HepG2 (cell line): ENCODE results near the gene SPNS3. TPM values are rescaled to one million over a fixed set of nuclear protein-coding genes. Genes with fewer than 3 reads are reported as not detected.
A peak's percentile ranks its signal among the peaks of the same experiment; 100 is the strongest.

ENCODE experiments used
- AGO1 ChIP-seq: fragments of 200-400 bp; formaldehyde crosslinking; IDR thresholded peaks from 2 replicates; pipeline ENCODE4 v1.6.1; 2017; ENCODE audit warnings: mild to moderate bottlenecking, low read depth, low read length, moderate library complexity; ENCODE audit not compliant: poor library complexity, severe bottlenecking
- BCL6 ChIP-seq: IDR thresholded peaks from 2 replicates; pipeline ENCODE4 v1.6.1; 2016; ENCODE audit warnings: missing genetic modification reagents, missing compliant biosample characterization
- JUN ChIP-seq: sonication (generic); formaldehyde crosslinking; IDR thresholded peaks from 2 replicates; pipeline ENCODE4 v1.4.0; 2020; ENCODE audit warnings: mild to moderate bottlenecking, missing genetic modification reagents
- KDM4B ChIP-seq: sonication (generic); formaldehyde crosslinking; IDR thresholded peaks from 2 replicates; pipeline ENCODE4 v1.4.0; 2020; ENCODE audit warnings: missing genetic modification reagents
- NR1H2 ChIP-seq: sonication (generic); formaldehyde crosslinking; IDR thresholded peaks from 2 replicates; pipeline ENCODE4 v1.8.1; 2022; ENCODE audit warnings: low read depth, missing genetic modification reagents, borderline replicate concordance
- SMAD3 ChIP-seq: sonication (generic); formaldehyde crosslinking; IDR thresholded peaks from 2 replicates; pipeline ENCODE4 v1.4.0; 2020; ENCODE audit warnings: missing genetic modification reagents
- SPEN ChIP-seq: sonication (generic); formaldehyde crosslinking; IDR thresholded peaks from 2 replicates; pipeline ENCODE4 v1.5.1; 2020; ENCODE audit warnings: low read depth, mild to moderate bottlenecking, missing genetic modification reagents
- YEATS4 ChIP-seq: sonication (generic); formaldehyde crosslinking; IDR thresholded peaks from 2 replicates; pipeline ENCODE4 v1.4.0; 2020; ENCODE audit warnings: missing genetic modification reagents, borderline replicate concordance
- ZFP1 ChIP-seq: IDR thresholded peaks from 2 replicates; pipeline ENCODE4 v1.6.1; 2016
- ZNF121 ChIP-seq: sonication (generic); formaldehyde crosslinking; IDR thresholded peaks from 2 replicates; pipeline ENCODE4 v1.5.0; 2020; ENCODE audit warnings: mild to moderate bottlenecking, missing genetic modification reagents
- ZNF292 ChIP-seq: sonication (generic); formaldehyde crosslinking; IDR thresholded peaks from 2 replicates; pipeline ENCODE4 v1.8.1; 2022; ENCODE audit warnings: mild to moderate bottlenecking, low read depth, missing genetic modification reagents, borderline replicate concordance
- ZNF501 ChIP-seq: sonication (generic); formaldehyde crosslinking; IDR thresholded peaks from 2 replicates; pipeline ENCODE4 v1.5.1; 2020; ENCODE audit warnings: mild to moderate bottlenecking, moderate library complexity, missing genetic modification reagents
- ZNF562 ChIP-seq: sonication (generic); formaldehyde crosslinking; IDR thresholded peaks from 2 replicates; pipeline ENCODE4 v1.8.0; 2022; ENCODE audit warnings: missing genetic modification reagents, borderline replicate concordance
- ZNF7 ChIP-seq: IDR thresholded peaks from 2 replicates; pipeline ENCODE4 v1.6.1; 2016; ENCODE audit warnings: missing biosample characterization, missing genetic modification reagents
- ZNF724P ChIP-seq: sonication (generic); formaldehyde crosslinking; IDR thresholded peaks from 2 replicates; pipeline ENCODE4 v1.8.0; 2022; ENCODE audit warnings: missing genetic modification reagents, borderline replicate concordance
- polyA plus RNA-seq, 8 experiments: library from polyadenylated mRNA; depleted of rRNA in 3 of 8; stranded (reverse) in 7 of 8; unstranded in 1 of 8; fragments of >200 nt; fragmentation: Illumina TruSeq in 4 of 8; extraction: Trizol in 4 of 8; gene quantifications; 2 replicates each; pipeline versions ENCODE4 v1.2.1 to v1.2.3, GENCODE V29; 2011 to 2016; ENCODE audit warnings: low read depth in 4 of 8, missing spikeins in 1 of 8, mixed read lengths in 1 of 8; ENCODE audit not compliant: insufficient read depth in 1 of 8
- total RNA-seq, 5 experiments: library from RNA; depleted of rRNA; stranded (reverse); fragments of >200 nt; fragmentation: Illumina TruSeq; extraction: Trizol; gene quantifications; 2 replicates each; pipeline ENCODE4 v1.2.3, GENCODE V29; 2016; ENCODE audit warnings: low read depth in 1 of 5
- TF ChIP-seq, protein P1 (sequence below), 2 experiments: fragments of 450-650 bp in 1 of 2; sonication (generic) in 1 of 2; formaldehyde crosslinking in 1 of 2; IDR thresholded peaks; 2 replicates each; pipeline versions ENCODE4 v1.6.1 to v1.8.0; 2016 to 2022; ENCODE audit warnings: antibody characterized with exemption in 1 of 2, mild to moderate bottlenecking in 1 of 2, missing genetic modification reagents in 1 of 2
- TF ChIP-seq, protein P2 (sequence below): sonication (generic); formaldehyde crosslinking; IDR thresholded peaks from 2 replicates; pipeline ENCODE4 v1.5.1; 2020; ENCODE audit warnings: mild to moderate bottlenecking, missing genetic modification reagents

The SPNS3 gene
- total and polyA plus RNA-seq, 2 of the 13 experiments (the other 11 are each of a cell fraction or from before 2014, with no cell fraction given): not detected

DNA sequence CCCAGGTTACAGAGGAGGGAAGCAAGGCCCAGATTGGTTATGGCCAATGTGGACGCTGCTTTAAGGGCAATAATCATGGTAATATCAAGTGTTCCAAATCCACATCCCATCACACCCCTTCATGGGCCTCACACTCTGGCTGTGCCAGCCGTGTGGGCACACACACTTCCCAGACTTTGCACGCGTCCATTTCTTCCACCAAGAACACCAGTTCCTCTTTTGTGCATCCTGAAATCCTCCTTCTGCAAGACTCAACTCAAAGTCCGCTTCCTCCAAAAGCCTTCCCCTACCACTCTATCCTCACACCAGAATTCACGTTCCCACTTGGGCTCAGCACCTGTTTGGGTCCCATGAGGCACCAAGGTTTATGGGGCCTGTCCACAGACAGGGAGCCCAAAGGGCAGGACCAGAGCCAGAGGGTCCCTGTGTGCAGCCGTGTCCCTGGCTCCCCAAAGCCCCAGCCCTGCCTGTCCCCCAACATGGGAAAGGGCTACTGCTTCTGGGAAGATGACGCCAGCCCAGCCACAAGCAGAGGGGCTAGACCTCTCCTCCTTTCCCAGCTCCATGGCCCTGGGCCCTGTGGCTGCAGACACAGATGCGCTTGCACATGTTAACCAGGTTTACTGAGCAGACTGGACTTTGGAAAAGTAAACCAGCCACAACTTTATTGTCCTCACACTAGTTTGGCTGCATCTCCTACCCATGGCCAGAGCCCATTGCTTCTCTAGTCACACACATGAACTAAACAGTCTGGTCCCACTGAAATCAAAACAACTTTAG, 20.3 kb downstream of the SPNS3 start (continued):
- TF ChIP-seq SMAD3 (CRISPR knock-in tag) (peak; percentile 36; the same call in 1 of the 2 replicates), BCL6 (no peak), YEATS4 (CRISPR knock-in tag) (peak; percentile 57; the same call in 1 of the 2 replicates), NR1H2 (CRISPR knock-in tag) (no peak), ZFP1 (CRISPR knock-in tag) (no peak), SPEN (CRISPR knock-in tag) (peak; percentile 42; the same call in 1 of the 2 replicates), JUN (CRISPR knock-in tag) (0 out of 2 replicates have a peak, but pooled peaks have one; percentile 36), KDM4B (CRISPR knock-in tag) (0 out of 2 replicates have a peak, but pooled peaks have one; percentile 60), ZNF724P (CRISPR knock-in tag) (no peak), ZNF562 (CRISPR knock-in tag) (no peak), ZNF121 (CRISPR knock-in tag) (0 out of 2 replicates have a peak, but pooled peaks have one; percentile 34), AGO1 (no peak), ZNF7 (CRISPR knock-in tag) (peak; percentile 90), ZNF501 (no peak), ZNF292 (peak; percentile 93; the same call in 1 of the 2 replicates)
- TF ChIP-seq, protein P1, sequence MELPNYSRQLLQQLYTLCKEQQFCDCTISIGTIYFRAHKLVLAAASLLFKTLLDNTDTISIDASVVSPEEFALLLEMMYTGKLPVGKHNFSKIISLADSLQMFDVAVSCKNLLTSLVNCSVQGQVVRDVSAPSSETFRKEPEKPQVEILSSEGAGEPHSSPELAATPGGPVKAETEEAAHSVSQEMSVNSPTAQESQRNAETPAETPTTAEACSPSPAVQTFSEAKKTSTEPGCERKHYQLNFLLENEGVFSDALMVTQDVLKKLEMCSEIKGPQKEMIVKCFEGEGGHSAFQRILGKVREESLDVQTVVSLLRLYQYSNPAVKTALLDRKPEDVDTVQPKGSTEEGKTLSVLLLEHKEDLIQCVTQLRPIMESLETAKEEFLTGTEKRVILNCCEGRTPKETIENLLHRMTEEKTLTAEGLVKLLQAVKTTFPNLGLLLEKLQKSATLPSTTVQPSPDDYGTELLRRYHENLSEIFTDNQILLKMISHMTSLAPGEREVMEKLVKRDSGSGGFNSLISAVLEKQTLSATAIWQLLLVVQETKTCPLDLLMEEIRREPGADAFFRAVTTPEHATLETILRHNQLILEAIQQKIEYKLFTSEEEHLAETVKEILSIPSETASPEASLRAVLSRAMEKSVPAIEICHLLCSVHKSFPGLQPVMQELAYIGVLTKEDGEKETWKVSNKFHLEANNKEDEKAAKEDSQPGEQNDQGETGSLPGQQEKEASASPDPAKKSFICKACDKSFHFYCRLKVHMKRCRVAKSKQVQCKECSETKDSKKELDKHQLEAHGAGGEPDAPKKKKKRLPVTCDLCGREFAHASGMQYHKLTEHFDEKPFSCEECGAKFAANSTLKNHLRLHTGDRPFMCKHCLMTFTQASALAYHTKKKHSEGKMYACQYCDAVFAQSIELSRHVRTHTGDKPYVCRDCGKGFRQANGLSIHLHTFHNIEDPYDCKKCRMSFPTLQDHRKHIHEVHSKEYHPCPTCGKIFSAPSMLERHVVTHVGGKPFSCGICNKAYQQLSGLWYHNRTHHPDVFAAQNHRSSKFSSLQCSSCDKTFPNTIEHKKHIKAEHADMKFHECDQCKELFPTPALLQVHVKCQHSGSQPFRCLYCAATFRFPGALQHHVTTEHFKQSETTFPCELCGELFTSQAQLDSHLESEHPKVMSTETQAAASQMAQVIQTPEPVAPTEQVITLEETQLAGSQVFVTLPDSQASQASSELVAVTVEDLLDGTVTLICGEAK (IDR thresholded peaks at IDR 0.05): peak; percentile 99
- TF ChIP-seq, protein P1 (CRISPR knock-in tag; IDR thresholded peaks at IDR 0.05): peak; percentile 100
- TF ChIP-seq, protein P2, sequence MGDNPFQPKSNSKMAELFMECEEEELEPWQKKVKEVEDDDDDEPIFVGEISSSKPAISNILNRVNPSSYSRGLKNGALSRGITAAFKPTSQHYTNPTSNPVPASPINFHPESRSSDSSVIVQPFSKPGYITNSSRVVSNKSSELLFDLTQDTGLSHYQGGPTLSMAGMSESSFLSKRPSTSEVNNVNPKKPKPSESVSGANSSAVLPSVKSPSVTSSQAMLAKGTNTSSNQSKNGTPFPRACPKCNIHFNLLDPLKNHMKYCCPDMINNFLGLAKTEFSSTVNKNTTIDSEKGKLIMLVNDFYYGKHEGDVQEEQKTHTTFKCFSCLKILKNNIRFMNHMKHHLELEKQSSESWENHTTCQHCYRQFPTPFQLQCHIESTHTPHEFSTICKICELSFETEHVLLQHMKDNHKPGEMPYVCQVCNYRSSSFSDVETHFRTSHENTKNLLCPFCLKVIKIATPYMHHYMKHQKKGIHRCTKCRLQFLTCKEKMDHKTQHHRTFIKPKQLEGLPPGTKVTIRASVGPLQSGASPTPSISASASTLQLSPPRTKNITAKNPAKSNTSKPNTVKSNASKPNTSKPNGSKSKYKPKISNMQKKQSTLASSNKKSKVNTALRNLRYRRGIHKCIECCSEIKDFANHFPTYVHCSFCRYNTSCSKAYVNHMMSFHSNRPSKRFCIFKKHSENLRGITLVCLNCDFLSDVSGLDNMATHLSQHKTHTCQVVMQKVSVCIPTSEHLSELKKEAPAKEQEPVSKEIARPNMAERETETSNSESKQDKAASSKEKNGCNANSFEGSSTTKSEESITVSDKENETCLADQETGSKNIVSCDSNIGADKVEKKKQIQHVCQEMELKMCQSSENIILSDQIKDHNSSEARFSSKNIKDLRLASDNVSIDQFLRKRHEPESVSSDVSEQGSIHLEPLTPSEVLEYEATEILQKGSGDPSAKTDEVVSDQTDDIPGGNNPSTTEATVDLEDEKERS (CRISPR knock-in tag): no peak
